Measurements from ENCODE around the gene DGLUCY. TPM values are rescaled to one million over a fixed set of nuclear protein-coding genes. Genes with fewer than 3 reads are reported as not detected.
A peak's percentile ranks its signal among the peaks of the same experiment; 100 is the strongest.

The DGLUCY gene
- total RNA-seq = 41.5 and 63.8 TPM in 2 replicates

GRCh38 chr14:91113829-91114078 is at the start of gene DGLUCY:
TSS of gene DGLUCY (plus strand) at chr14:91114073. CDS start at chr14:91160295, 46,222 bp downstream.

DNA sequence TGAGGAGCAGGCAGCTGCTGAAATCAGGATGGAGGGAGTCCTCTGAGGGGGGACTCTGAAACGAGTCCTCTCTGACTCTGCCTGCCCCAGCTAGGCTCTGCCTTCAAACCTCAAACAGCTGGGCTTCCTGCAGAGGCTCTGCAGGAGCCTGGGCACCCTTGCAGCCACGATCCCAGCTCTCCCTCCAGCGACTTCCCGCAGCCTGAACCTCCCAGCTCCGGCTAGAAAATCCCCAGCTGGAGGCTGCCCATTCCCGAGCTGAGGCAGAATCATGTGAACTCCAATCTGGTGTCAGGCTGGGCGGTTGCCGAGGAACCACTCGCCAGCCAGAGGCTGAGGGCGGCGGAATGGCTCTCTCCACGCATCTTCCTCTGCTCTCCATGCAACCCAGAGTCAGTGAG is 130.6 kb downstream of the DGLUCY start, which contains the start of gene GPR68:
GPR68 (minus strand) TSS at position 204 of the 401 bp plus-strand sequence. CDS start 9,654 bp downstream, outside the sequence.

Small RNA genes within 50 kb of the gene (small RNA-seq; reads per million reads assigned to genes)
- gene RNU7-30P = not detected
- 123 reads per million, percentile 99 among the genes with 10 or more reads in this experiment for gene SNORA11B

Other genes starting within 250 kb of the DGLUCY start
- gene RPS6KA5, start 53.4 kb upstream of the DGLUCY start, total RNA-seq = 5.6 and 8.5 TPM in 2 replicates
- 0.36 and 0.40 TPM in 2 replicates for gene GPR68, start 130.6 kb downstream of the DGLUCY start, total RNA-seq

Measured in thoracic aorta endothelial cell (primary cell).